Measurements from ENCODE around the gene HPCAL4. TPM values are rescaled to one million over a fixed set of nuclear protein-coding genes. Genes with fewer than 3 reads are reported as not detected.

Gene HPCAL4
- total RNA-seq, 1 donor from 2014 or later, result 0.92 TPM

DNA sequence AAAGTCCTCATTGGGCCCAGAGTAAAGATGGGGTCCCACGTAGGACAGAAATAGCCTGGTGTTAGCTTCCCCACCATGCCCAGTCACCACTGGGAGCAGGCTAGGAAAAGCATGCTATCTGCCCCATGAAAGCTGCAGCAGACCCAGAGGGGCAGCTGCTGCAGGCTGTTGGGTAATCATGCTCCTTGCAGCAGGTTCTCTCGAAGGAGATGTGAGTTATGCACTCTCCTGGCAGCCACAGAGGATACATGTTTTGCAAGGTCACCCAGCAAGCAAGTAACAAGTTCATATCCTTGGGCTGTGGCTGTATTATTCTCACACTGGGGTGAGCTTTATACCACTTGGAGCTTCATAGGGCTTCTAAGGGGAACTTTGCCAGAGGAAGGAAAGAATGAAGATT is 42.7 kb downstream of the HPCAL4 start:
- DNase-seq, result no peak

DNA sequence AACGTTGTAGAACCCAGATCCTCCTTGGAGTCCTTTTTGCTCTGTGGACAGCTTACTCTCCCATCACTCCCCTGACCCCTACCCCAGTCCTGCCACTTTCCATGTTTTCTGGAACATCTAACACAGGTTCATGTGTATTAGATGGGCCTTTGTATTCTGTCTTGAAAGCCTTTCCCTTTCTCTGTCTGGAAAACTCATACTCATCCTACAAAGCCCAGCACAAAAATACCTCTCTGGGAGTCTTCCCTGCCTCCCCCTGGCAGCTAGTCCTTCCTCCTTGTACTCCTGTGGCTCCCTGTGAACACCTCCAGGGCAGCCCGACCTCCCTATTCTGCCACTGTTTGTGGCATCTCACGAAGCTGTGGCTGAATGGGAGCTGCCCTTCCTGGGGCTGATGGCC is 44.0 kb downstream of the HPCAL4 start:
- no peak for DNase-seq

DNA sequence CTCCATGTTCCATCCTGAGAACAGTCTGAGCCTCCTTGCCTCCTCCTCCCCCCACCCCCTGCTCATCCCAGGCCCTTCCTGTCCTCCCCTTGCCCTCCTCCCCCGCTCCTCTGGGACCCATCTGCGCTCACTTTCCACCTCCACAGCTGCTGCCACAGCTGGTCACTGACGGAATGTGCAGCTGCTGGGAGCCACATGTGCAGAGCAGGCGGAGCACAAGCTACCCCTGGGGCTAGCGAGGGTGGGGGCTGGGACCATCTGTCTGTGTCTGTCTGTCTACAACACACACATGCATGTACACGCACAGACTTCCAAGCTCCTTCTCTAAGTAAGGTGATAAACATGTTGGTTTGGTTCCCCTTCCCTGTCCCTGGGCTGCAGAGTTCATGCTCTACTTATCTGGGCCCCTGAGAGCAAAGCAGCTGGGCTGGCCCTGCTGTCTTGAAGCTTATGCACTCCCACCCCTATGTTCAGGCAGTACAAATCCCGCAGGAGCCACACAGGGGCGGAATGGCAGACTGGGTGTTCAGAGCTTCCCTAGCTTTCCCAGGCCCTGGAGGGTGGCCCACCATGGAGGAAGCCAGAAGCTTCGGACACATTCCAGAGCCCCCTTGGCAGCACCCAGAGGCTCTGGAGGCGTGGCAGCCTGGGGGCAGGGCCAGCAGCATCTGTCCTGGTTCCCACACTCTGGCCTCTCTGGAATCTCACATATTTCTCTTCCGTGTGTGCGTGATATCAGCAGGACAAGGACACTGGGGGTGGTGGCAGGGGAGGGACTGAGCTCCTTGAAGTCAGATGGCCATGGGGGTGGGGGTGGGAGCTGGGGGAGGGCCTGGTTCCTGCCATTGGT is 44.8 kb downstream of the HPCAL4 start:
- DNase-seq, result peak; percentile 98

DNA sequence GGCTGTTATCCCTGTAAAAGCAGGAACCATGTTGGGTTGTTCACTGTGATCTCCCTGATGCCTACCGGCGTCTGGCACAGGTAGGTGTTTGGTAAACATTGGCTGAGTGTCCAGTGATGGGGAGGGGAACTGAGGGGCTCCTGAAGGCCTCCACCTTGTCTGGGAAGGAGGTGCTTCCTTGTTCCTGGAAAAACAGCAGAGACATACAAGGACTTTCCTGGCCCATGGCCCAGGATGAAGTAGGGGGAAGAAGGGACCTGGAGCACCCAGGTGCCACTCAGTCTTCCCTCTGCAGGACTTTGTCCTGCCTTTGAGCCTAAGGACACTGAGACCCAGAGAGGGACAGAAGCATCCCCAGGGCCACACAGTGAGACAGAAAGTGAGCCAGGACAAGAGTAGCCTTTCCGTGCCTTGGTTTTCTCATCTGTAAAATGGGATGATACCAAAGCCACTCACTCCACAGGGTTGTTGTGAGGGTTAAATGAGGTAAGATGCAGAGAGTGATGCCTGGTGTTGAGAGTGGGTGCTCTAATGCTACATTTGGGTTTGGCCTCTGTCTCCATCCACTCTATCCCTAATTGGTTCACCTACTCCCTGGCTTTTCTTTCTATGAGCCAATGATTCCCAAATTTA is 45.7 kb downstream of the HPCAL4 start:
- no peak for DNase-seq

DNA sequence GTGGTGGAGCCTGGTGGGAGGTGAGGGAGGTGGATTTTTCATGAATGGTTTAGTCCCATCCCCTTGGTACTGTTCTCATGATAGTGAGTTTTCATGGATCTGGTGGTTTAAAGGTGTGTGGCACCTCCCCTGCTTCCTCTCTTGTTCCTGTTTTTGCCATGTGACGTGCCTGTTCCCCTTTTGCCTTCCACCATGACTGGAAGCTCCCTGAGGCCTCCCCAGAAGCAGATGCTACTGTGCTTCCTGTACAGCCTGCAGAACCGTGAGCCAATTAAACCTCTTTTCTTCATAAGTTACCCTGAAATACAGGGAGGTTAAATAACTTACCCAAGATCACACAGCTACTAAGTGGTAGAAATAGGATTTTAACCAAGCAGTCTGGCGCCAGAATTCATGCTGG is 47.5 kb downstream of the HPCAL4 start:
- DNase-seq, result no peak

DNA sequence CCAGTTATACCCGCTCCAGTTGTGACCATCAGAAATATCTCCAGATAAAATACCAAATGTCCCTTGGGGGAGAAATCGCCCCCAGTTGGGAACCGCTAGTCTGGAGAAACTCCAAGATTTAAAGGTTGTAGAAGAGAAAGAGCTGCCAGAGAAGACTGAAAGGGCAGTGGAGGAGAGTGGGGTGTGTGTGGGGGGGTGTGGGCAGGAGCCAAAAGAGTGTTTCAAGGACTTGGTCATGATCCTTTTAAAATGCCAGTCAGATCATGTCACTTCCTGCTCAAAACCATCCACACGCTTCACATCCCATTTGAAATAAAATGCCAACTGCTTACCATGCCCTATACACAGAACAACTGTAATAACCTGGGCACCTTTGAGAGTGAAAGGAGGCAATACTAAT is 48.4 kb downstream of the HPCAL4 start:
- peak; percentile 47 for DNase-seq

DNA sequence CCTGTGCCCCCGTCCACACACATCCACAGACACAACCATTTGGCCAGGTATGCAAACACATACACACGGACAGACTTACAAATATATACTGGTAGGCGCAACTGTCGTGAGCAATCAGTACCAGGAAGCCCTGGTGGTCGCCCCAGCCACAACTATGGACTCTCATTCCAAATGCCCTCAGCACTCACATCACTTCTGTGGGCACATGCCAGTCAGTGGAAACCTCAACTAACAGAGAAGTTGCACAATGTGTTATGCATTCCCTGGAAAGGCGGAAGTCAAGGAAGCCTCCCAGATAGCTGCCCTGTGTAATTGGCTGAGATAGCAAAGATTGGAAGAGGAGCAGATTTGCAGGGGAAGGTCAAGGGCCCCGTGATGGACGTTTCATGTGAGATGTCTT is 50.4 kb downstream of the HPCAL4 start:
- no peak for DNase-seq

DNA sequence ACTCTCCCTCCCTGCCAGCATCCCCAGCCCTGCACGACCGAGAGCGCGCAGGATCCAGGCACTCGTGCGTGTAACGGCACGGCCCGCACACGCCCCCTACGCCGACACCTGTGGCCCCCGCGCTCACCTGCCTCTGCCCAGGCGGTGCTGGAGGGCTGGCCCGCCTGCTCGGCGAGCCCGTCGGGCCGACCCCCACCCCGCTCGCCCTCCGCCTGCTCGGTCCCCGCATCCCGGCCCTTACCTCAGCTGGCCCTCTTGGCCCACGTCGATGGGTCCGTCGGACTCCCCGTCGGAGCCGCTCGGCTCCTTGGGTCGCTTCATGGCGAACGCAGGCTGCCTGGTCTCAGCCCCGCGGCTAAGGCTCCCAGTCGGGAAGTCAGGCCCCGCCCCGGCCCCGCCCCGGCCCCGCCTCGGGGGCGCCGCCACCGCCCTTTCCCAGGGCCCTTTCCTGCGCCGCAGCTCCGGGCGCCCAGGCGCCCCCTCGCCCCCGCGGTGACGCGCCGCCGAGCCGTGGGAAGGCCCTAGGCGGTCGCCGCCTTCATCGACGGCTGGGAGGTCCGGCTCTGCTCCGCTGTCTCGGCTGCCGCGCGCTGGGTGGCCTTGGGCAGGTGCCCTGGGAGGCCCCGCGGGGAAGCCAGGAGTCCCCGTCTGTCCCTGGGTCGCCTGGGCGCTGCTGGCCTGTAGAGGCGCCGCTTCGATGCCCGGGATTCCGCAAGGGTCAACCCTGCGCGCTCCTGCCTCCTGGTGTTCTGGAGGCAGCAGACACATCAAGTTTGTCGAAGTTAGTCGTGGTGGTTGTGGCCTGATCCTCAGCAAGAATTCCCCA is 51.7 kb downstream of the HPCAL4 start, which contains the start of gene HEYL:
TSS of gene HEYL (minus strand) at position 339 of the 826 bp plus-strand sequence. CDS start at position 321, 18 bp downstream.
- DNase-seq, result peak; percentile 87

DNA sequence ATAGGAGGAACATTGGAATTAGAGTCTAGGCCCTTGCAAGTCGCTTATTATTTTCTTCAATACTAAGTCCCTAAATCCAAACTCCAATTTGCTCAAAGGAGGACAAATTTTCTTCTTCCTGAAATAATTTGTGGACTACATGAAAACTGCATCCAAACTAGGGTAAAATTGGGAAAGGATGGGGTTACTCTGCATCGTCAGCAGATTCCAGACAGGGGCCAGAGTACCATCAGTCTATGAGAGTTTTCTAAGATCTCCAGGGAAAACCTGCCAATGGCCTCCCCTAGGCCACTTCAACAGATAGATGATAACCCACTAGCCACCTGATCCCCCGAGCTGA is 52.3 kb downstream of the HPCAL4 start:
- no peak for DNase-seq

DNA sequence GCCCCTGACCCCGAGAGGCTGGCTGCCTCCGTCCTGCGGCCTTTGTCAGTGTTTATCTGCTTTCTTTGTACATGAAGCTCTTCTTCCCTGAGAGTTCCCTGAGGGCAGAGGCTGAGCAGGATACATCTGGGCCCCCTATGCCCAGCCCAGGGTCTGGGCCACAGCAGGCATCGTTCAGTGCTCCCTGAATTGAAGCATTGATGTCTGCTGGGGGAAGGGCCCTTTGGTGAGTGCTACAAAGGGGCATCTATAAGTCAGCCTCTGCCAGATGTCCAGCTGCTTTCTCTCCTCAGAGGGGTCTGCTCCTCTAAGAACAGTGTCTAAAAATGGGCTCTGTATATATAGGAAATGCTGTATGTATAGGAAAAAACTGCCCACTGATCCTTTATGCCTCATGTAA is 53.9 kb downstream of the HPCAL4 start:
- peak; percentile 60 for DNase-seq

DNA sequence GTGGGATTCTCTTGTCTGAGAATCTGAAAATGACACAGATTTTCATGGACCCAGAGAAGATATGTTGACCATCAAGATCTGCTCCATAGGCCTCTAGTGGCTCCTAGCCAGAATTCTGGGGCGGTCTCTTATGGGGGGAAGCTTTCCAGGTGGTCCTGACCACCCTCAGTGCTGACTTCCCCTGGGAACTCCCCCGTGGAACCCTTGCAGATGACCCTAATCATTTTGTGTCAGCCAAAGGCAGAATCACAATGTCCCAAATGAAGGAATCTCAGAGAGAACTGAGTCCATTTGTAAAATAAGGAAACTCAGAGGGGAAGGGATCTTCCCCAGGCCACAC is 55.4 kb downstream of the HPCAL4 start:
- DNase-seq, result no peak

DNA sequence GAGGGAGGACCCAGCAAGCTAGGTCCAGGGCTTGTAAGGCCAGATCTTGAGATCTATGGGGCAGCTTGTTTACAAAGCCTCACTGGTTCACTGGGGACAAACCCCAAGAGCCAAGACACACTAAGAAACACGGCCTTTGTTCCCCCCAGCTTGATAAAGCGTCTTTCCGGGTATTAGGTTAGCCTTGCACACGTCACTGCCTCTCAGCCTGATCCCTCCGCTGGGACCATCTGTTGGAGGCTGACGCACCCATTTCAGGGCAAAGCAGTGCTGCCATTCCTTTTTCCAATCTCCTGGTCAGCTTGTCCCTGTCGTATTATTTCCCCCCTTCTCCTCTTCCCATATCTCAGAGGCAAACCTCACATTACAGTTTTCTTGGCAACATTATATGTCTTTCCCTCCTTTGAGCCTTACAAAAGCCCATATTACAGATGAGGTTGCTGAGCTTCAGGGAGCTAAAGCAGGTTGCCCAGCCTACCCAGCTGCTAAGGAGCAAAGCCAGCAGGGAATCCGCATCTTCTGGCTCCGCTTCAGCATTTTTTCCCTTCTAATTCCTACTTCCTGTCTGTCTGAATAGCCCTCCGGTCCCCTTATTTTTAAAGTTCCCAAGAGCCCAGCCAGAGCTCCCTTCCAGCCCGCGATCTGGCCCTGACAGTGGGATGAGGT is 55.9 kb downstream of the HPCAL4 start:
- peak; percentile 65 for DNase-seq

DNA sequence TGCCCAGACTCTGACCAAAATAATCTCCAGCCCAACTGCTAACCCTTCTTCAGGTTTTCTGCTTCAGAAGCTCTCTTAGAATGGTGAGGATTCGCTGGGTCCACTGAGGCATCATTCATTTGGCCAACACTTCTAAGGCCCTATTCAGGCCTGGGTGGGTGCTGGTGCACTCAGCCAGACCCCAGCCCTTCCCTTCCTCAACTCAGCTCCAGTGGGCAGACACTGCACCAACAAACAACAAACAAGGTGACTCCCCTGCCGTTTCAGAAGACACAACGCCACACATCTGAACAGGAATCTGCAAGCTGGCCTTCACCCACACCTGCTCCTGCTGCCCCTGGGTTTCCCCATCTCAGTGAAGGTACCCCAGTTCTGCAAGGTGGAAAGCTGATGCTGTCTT is 57.8 kb downstream of the HPCAL4 start:
- no peak for DNase-seq

DNA sequence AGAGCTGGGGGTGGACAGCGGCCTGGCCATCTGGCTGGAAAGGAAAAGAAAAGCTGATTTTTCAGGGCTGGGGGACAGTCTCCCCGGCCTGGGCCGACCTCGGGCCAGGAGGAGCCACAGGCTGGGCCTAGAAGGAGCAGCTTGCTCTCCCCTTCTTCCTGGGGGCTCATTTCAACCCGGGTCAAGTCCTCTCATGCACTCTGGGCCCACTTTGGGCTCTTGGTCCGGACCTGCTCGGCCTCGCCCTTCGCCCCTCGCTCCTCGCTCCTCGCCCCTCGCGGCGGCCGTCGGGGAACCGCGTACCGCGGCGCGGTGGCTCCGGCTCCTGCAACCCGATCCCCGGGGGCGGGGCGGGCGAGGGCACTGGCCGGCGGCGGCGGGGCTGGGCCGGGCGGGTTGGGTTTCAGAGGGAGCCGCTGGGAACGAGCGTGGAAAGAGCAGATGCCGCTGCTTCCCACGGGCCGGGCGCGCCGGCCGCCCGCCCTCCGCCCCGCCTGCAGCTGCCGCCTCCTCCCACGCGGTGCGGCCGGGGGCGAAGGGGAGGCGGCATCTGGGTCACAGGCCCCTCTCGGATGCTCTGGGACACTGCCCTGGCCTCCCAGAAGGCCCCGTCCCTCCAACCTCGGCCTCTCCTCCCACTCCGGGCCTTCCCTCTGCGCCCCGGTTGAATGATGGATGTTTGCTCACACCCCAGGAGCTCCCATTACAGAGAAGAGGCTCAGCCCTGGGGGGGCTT is 58.4 kb downstream of the HPCAL4 start:
- peak; percentile 90 for DNase-seq

DNA sequence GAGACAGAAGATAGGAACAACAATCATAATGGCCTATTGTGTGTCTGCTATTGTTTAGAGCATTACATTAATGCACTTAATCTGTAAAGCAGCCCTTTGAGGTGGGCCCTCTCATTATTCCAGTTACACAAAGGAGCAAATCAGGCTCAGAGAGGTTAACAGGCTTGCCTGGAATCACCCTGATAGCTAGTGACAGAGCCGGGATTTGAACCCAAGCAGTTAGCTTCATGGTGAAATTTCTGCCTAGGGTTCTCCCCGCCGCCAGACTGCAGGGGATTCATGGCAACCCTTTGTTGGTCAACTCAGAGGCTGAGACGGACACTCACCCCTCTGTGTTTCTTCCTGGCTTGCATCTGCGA is 58.9 kb downstream of the HPCAL4 start:
- no peak for DNase-seq

DNA sequence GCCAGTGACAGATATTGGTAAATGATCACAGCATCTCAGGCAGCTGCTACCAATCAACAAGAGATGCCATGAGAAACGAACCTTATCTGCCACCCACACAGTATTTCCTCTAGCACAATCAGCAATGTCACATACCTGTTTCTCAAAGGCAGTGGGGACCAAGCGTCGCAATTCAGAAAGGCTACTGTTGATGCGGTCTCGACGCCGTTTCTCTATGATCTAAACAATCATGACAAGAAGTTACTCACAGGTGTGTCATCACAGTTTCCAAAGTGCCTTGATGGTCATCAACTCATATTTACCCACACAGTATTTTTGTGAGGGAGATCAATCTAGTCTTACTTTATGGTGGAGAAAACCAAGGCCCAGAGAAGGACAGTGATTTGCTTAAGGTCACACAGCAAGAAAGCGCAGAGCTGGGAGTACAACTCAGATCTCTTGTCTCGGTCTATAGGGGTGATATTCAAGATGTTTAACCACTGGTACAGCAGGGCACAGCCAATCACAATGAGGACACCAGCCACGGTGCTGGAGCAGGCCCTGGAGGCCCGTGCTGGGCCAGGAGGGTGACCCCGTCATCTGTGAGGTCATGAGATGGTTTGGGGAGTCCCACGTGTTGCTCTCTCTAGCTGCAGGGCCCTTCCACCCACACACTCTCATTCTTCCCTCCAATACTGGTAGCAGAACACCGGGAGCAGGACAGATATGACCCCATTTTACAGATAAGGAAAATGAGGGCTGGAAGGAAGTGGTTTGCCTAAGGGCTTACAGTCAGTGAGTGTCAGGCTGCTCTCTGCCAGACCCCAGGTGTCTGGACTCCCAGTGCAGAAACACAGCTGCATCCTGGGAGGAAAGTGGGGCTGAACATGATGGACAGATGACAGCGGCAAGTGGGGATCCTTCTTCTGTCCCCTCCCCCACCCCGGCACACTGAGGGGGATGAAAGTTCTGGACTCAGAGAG is 59.6 kb downstream of the HPCAL4 start:
- DNase-seq, result peak; percentile 48

DNA sequence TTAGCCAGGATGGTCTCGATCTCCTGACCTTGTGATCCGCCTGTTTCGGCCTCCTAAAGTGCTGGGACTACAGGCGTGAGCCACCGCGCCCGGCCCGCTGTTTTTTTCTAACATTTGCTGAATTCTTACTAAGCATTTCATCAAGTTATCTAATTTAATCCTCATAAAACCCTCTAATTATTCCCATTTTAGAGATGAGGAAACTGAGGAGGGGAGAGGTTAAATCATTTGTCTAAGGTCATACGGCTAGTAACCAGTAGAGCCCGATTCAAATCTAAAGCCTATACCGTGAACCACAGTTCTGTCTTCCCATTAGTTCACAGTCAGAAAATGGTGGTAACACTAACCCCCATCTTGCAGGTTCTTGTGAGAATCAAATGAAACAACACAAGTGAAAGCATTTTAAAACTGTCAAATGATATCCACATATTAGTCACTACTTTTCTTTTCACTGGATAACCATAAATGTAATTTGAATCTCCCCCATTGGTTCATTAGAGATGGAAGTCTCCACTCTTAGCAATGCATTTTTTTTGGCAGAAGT is 62.4 kb downstream of the HPCAL4 start:
- no peak for DNase-seq
